Stomach smooth muscle (tissue), 2 donors: ENCODE data around the gene PARD3B.

Experiments used
- H3K27ac ChIP-seq: one replicate; pipeline ENCODE4 v1.7.0; 2013; ENCODE audit warnings: mild to moderate bottlenecking, low read length, inconsistent platforms
- H3K27me3 ChIP-seq, 2 donors: one replicate each; pipeline ENCODE4 v1.7.0; 2013; ENCODE audit warnings: low read length in 2 of 2; ENCODE audit not compliant: insufficient read depth in 2 of 2, control insufficient read depth in 1 of 2
- H3K36me3 ChIP-seq, 2 donors: one replicate each; pipeline ENCODE4 v1.7.0; 2013; ENCODE audit warnings: low read length in 2 of 2; ENCODE audit not compliant: control insufficient read depth in 2 of 2, insufficient read depth in 2 of 2
- H3K4me1 ChIP-seq: one replicate; pipeline ENCODE4 v1.7.0; 2013; ENCODE audit warnings: low read length; ENCODE audit not compliant: control insufficient read depth, insufficient read depth
- H3K4me3 ChIP-seq, 2 donors: one replicate each; pipeline ENCODE4 v1.7.0; 2013; ENCODE audit warnings: low read length in 2 of 2
- H3K9ac ChIP-seq, 2 donors: one replicate each; pipeline ENCODE4 v1.7.0; 2013; ENCODE audit warnings: low read length in 2 of 2, mild to moderate bottlenecking in 1 of 2
- H3K9me3 ChIP-seq, 2 donors: one replicate each; pipeline ENCODE4 v1.7.0; 2013; ENCODE audit warnings: low read length in 2 of 2; ENCODE audit not compliant: control insufficient read depth in 2 of 2
- donor health status: healthy.
- donor health status: Pancreatic carcinoma.

PARD3B gene

DNA sequence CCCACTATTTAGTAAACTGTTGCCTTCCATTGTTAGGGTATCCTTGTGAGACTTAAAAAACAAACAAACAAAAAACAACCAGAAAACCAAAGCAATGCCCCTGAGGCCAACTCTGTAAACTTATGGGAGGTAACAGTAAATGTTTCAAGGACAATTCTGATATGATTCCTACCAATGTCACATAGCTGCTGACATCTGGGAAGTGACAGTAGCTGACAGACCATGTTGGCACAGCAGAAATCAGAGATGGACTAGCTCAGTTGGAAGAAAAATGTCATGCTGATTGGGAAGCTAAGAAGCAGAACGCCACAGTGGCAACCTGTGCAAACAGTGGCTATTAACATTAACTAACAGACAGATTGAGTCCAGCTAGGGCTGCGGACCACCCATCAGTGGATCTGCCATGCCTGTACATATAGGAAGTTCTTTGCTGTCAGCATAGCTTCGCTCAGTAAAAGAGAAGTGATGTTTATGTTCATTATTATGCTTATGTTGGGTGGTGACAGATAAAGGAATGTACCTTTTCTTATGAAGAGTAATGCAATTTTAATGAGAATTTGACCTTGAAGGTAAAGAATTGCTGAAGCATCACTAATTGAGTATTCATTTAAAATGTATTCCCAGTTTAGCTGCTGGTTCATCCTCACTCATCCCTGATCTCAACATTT lies 180.6 kb downstream of the PARD3B start:
- Histone ChIP-seq H3K36me3 (no peaks in the 10 kb centered on the region), H3K4me1 (no peaks in the 10 kb centered on the region), H3K9ac (no peak overlapping the region), H3K27ac (no peak overlapping the region), H3K27me3 (no peaks in the 10 kb centered on the region), H3K4me3 (no peak overlapping the region), H3K9me3 (no peaks in the 10 kb centered on the region)

DNA sequence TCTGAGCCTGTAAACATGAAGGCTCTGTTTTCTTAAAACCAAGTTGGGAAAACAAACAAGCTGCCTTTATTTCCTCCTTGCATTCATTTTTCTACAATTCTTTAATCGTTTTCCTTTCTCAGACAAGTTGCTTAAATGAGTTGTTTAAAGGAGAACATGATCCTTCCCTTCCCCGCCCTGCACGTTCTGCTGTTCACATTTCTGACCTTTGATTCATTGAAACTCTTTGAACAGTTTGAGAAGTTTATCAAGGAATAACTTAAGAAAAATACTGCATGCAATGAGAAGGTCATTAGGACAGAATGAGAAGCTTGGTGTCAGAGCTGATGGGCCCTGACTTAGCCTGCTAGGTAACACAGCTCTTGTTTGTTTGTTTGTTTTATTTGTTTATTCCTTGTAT lies 181.6 kb downstream of the PARD3B start:
- Histone ChIP-seq H3K36me3 (no peaks in the 10 kb centered on the region), H3K27ac (no peak overlapping the region)

DNA sequence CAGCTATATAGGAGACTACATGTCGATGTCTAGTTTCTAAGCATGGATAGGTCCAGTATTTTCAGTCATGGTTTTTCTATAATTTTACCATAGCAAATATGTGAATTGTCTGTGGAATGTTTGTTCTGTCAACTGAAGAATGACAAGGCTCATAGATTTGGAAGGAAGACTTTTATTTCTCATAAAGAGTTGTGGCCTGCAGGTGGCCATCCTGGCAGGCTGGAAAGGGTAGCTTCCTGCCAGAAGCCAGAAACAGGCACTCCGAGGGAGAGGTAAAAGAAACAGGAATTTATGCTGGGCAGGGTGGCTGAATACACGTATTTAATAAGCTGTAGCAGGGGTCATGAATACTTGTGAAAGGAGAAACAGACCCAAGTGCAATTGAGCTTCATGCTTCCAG lies 182.1 kb downstream of the PARD3B start:
- no peak overlapping the region for H3K4me3 ChIP-seq
- H3K9me3 ChIP-seq = no peaks in the 10 kb centered on the region
- no peaks in the 10 kb centered on the region for H3K4me1 ChIP-seq
- no peak overlapping the region for H3K27ac ChIP-seq
- H3K27me3 ChIP-seq = no peaks in the 10 kb centered on the region
- no peak overlapping the region for H3K9ac ChIP-seq
- H3K36me3 ChIP-seq = no peaks in the 10 kb centered on the region

More for the DNA sequence above, 181.6 kb downstream of the PARD3B start:
- Histone ChIP-seq H3K9ac (no peak overlapping the region), H3K27me3 (no peaks in the 10 kb centered on the region), H3K4me1 (no peaks in the 10 kb centered on the region), H3K4me3 (no peak overlapping the region), H3K9me3 (no peaks in the 10 kb centered on the region)

DNA sequence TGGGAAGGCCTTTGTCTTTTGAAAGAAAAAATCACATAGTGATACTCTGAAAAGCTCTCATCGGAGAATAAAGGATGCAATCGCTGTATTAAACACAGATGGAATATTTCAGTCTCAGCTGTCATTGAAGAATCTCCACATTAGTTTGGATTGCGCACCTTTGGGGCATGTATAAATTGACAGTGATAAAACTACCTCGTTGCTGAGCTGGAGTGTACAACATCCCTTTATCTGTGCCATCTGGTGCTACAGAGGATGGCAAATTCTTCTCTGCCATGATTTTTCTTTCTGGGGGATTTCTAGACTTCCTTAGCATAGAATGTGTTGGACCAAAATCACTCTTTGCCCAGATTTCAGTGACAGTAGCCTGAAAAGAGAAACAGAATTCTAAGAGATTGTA lies 185.3 kb downstream of the PARD3B start:
- H3K27me3 ChIP-seq = no peaks in the 10 kb centered on the region
- H3K36me3 ChIP-seq = no peaks in the 10 kb centered on the region
- H3K4me1 ChIP-seq = no peaks in the 10 kb centered on the region
- no peaks in the 10 kb centered on the region for H3K9me3 ChIP-seq
- H3K9ac ChIP-seq = no peak overlapping the region
- H3K27ac ChIP-seq = no peak overlapping the region
- H3K4me3 ChIP-seq = no peak overlapping the region

DNA sequence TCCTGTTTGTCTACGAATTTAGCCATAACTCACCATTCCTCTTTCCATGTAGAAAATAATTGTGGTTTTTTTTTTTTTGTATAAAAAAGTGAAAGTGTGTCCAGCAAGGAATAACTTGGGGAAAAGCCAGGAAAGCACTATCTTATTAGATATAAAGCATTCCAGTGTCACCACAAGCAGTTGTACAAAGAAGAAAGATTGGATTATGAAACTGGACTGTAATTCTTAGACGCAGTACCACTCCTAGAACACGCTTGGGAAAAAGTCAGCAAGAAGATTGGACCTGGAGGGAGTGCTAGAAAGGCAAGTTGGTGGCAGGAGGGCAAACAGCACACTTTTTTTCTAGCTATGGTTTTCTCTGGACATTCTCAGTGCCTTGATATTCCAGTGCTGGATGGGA lies 186.7 kb downstream of the PARD3B start:
- H3K27ac ChIP-seq = no peak overlapping the region
- no peak overlapping the region for H3K9ac ChIP-seq
- H3K27me3 ChIP-seq = no peaks in the 10 kb centered on the region
- no peaks in the 10 kb centered on the region for H3K4me1 ChIP-seq
- no peaks in the 10 kb centered on the region for H3K9me3 ChIP-seq
- H3K36me3 ChIP-seq = no peaks in the 10 kb centered on the region
- no peak overlapping the region for H3K4me3 ChIP-seq

DNA sequence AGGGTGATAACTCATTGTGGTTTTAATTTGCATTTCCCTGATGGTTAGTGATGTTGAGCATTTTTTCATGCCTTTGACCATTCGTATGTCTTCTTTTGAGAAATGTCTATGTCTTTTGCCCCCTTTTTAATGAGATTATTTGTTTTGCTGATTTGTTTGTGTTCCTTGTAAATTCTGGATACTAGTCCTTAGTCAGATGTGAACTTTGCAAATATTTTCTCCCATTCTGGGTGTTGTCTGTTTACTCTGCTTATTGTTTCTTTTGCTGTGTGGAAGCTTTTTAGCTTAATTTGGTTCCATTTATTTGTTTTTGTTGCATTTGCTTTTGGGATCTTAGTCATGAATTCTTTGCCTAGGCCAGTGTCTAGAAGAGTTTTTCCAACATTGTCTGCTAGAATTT lies 192.0 kb downstream of the PARD3B start:
- no peaks in the 10 kb centered on the region for H3K27me3 ChIP-seq
- no peaks in the 10 kb centered on the region for H3K36me3 ChIP-seq
- H3K9me3 ChIP-seq = no peaks in the 10 kb centered on the region
- H3K4me1 ChIP-seq = no peaks in the 10 kb centered on the region
- no peak overlapping the region for H3K9ac ChIP-seq
- no peak overlapping the region for H3K4me3 ChIP-seq
- H3K27ac ChIP-seq = no peak overlapping the region

DNA sequence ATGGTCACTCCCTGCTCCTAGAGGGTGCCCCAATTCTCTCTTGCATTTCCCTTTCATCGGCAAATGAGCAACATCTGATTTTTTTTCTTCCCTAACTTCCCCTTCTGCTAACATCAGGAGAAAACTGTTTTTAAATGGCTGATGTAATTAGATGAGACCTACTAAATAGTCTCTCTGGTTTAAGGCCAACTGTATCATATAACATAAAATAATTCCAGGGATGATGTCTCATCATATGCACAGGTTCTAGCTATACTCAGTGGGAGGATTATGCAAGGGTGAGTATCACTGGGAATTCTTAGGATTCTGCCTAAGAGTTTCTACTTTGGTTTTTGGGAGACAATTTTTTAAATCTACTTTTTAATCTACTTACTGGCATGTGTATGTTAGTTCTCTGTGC lies 193.4 kb downstream of the PARD3B start:
- Histone ChIP-seq H3K36me3 (no peaks in the 10 kb centered on the region), H3K4me1 (no peaks in the 10 kb centered on the region), H3K9ac (no peak overlapping the region), H3K27me3 (no peaks in the 10 kb centered on the region), H3K27ac (no peak overlapping the region), H3K4me3 (no peak overlapping the region), H3K9me3 (no peaks in the 10 kb centered on the region)

DNA sequence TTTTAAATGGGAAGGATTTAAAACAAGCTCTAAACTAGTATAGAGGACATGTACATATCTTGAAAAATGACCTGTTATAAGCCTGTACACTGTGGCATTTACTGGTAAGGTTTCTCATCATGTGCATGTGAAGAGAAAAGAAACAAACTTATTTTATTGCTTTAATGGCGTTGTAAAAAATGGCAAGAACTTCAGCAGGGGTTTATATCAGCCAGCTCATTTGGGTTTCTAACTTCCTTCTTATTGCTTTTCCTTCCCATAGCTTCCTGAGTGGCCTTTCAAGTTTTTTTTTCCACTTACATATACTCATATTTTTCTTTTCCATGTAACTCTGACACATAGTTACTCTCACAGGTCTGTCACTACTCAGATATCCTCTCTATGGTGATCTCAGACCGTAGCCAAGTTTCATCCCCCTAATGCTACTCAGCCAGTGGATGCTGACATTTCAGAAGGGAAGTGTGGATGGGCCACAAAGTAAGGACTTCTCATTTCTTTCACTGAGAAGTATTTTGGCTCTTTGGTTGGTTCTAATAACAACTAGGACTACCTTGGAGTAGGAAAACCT lies 198.2 kb downstream of the PARD3B start:
- no peak overlapping the region for H3K9ac ChIP-seq
- H3K36me3 ChIP-seq = no peaks in the 10 kb centered on the region
- H3K4me3 ChIP-seq = no peak overlapping the region
- H3K27ac ChIP-seq = no peak overlapping the region
- H3K9me3 ChIP-seq = no peaks in the 10 kb centered on the region
- no peaks in the 10 kb centered on the region for H3K4me1 ChIP-seq
- H3K27me3 ChIP-seq = no peaks in the 10 kb centered on the region

DNA sequence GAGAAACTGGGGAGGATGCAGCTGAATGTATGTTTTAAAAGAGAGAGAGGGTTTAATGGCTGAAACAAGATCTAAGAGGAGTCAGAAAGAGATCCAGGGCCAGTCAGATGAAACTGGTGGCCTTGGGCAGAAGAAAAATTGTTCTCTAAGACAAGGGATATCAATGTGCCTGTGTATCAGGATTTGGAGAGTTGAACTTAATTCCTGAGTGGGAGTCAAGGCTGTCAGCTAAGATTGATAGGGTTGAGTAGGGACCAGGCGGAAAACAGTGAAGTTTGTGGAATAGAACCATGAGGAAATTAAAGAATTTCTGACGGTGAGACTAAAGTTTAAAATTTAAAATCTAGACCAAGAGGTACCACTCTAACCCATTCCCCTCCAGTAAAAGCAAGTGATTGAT lies 199.2 kb downstream of the PARD3B start:
- H3K9ac ChIP-seq = no peak overlapping the region
- no peaks in the 10 kb centered on the region for H3K27me3 ChIP-seq
- H3K4me3 ChIP-seq = no peak overlapping the region
- H3K27ac ChIP-seq = no peak overlapping the region
- H3K4me1 ChIP-seq = no peaks in the 10 kb centered on the region
- H3K36me3 ChIP-seq = no peaks in the 10 kb centered on the region
- H3K9me3 ChIP-seq = no peaks in the 10 kb centered on the region

DNA sequence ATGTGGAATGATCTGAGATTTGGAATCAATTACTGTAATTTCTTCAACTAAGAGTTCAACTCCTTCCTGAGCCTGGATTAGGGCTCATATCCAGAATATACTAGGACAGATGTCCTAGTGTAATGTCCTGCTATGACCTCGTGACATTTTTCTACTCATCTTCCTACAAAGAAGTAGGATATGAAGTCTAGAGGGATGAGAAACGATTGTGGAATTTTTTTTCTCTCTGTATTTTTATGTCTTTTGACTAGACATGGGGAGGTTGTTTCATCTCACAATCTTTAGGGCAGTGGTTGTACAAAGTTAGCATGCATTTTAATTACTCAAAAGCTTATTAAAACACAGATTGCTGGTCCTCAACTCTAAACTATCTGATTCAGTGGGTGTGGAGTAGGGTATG lies 203.0 kb downstream of the PARD3B start:
- Histone ChIP-seq H3K27ac (no peak overlapping the region), H3K4me1 (no peaks in the 10 kb centered on the region), H3K9me3 (no peaks in the 10 kb centered on the region), H3K9ac (no peak overlapping the region), H3K27me3 (no peaks in the 10 kb centered on the region), H3K4me3 (no peak overlapping the region), H3K36me3 (no peaks in the 10 kb centered on the region)

DNA sequence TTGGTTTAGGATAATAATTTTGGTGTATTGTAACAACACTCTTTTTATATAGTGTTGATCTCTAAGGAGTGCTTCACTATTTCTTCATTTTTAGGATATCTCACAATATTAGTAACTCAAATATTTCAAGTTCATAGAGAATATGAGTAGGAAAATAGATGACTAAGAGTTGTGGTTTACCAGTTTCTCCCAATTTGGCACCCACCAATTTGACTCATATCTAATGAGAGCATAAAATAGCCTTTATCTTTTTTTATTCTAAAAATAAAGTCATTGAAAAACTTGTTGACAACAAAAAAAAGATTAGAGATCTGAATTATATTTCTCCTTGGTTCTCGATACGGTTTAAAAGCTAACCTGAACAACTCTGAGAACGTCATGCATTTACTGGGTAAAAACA lies 204.0 kb downstream of the PARD3B start:
- Histone ChIP-seq H3K36me3 (no peaks in the 10 kb centered on the region), H3K27ac (no peak overlapping the region), H3K9ac (no peak overlapping the region)

More for the DNA sequence above, 204.0 kb downstream of the PARD3B start:
- Histone ChIP-seq H3K27me3 (no peaks in the 10 kb centered on the region), H3K4me3 (no peak overlapping the region), H3K9me3 (no peaks in the 10 kb centered on the region), H3K4me1 (no peaks in the 10 kb centered on the region)
